Heart left ventricle (tissue), 16 donors: ENCODE measurements around the gene MICOS13. TPM values are rescaled to one million over a fixed set of nuclear protein-coding genes. Genes with fewer than 3 reads are reported as not detected.

Source experiments
- ATAC-seq, 4 donors: fragments of 200-7000 bp; cut with Tn5 transposase; one replicate each; pipeline ENCODE4 v1.9.1; 2020 to 2022; ENCODE audit warnings: moderate library complexity in 4 of 4, mild to moderate bottlenecking in 3 of 4, moderate number of reproducible peaks in 1 of 4
- DNase-seq, 5 donors: peaks; one replicate each; pipeline ENCODE4 v3.0.0-alpha.2; 2020
- H3K27ac ChIP-seq, 12 donors: fragments of 200-600 bp; sonication (generic) in 4 of 12; one replicate each; pipeline versions ENCODE4 v1.5.0 to v1.8.0; 2016 to 2022; ENCODE audit warnings: mild to moderate bottlenecking in 2 of 12
- H3K27me3 ChIP-seq, 9 donors: fragments of 200-600 bp; sonication (generic) in 2 of 9; one replicate each; pipeline versions ENCODE4 v1.5.1 to v1.8.0; 2016 to 2022; ENCODE audit warnings: mild to moderate bottlenecking in 3 of 9
- H3K36me3 ChIP-seq, 9 donors: fragments of 200-600 bp; sonication (generic) in 2 of 9; one replicate each; pipeline versions ENCODE4 v1.5.0 to v1.8.0; 2018 to 2022; ENCODE audit warnings: mild to moderate bottlenecking in 2 of 9
- H3K4me1 ChIP-seq, 12 donors: fragments of 200-600 bp; sonication (generic) in 4 of 12; one replicate each; pipeline versions ENCODE4 v1.5.0 to v1.8.0; 2016 to 2022; ENCODE audit warnings: mild to moderate bottlenecking in 3 of 12
- H3K4me3 ChIP-seq, 12 donors: fragments of 200-600 bp; sonication (generic) in 4 of 12; one replicate each; pipeline versions ENCODE4 v1.5.0 to v1.8.0; 2017 to 2022; ENCODE audit warnings: mild to moderate bottlenecking in 9 of 12, moderate library complexity in 4 of 12
- H3K9me3 ChIP-seq, 12 donors: fragments of 200-600 bp; sonication (generic) in 4 of 12; one replicate each; pipeline versions ENCODE4 v1.5.0 to v1.8.0; 2016 to 2022; ENCODE audit warnings: mild to moderate bottlenecking in 1 of 12
- CTCF ChIP-seq, 12 donors: fragments of 200-600 bp; sonication (generic) in 4 of 12; IDR thresholded peaks; one replicate each; pipeline versions ENCODE4 v1.5.0 to v1.8.0; 2018 to 2022; ENCODE audit warnings: antibody characterized with exemption in 12 of 12, mild to moderate bottlenecking in 5 of 12
- POLR2A ChIP-seq, 2 donors: fragments of 450-650 bp; IDR thresholded peaks; one replicate each; pipeline ENCODE4 v1.6.1; 2017; ENCODE audit warnings: antibody characterized with exemption in 2 of 2, mild to moderate bottlenecking in 2 of 2, moderate library complexity in 2 of 2
- WGBS, 4 donors: extraction: QIAGEN DNeasy Blood & Tissue Kit in 2 of 4; methylation state at CpG; one replicate each; pipeline versions ENCODE4 v1.1.5 to v1.1.7; 2013 to 2018; 5-methylcytosine and 5-hydroxymethylcytosine counted together
- intact Hi-C, 10 donors: fragments of 100-400 bp; cut with DNase I; formaldehyde crosslinking; loops; one replicate each; pipeline versions ENCODE4 v1.11.1 to v1.14.2; 2022
- polyA plus RNA-seq, 2 donors: library from polyadenylated mRNA; stranded (reverse); fragments of 200-250 nt; gene quantifications; one replicate each; pipeline ENCODE4 v1.2.3, GENCODE V29; 2013
- total RNA-seq, 9 donors: library from RNA; depleted of rRNA in 2 of 9; stranded (reverse); fragments of >200 nt in 2 of 9; fragmentation: NEBNext Ultra II Directional in 3 of 9; extraction: Animal tissue kit (Norgen Biotek cat#: 25700) in 3 of 9; gene quantifications; one replicate each; pipeline versions ENCODE4 v1.1.0 to v1.2.4, GENCODE V29; 2016 to 2023
- donor health status: ischemic (EF 13 %, LVEDD 7.1; RV severe dilation, severe dysfunction).
- donor health status: healthy with polysubstance abuse.
- donor health status: DM: no; HTN: yes; CAD: no.
- donor health status: DM: no; HTN: no; CAD: no.
- donor health status: ischemic (EF 25% LVEDD 6.9; RV normal size, moderate dysfunction).
- donor health status: ischemic (EF 25% LVEDD 5.7; RV mildly dilated, moderate dysfunction).
- donor health status: healthy.
- donor health status: DM: yes; HTN: yes; CAD: no.
- donor health status: ischemic (EF 35%, LVEDD 5.7; RV mildly dilated, moderate dysfunction).
- donor health status: nonischemic (EF 11% LVEDD 7.7; RV severe dilation, severe dysfunction).
- donor health status: DM: yes; HTN: yes; CAD: no.
- donor health status: PGD.
- donor health status: ischemic (EF 29% LVEDD 5.4; RV normal size, mild dysfunction).
- donor health status: nonischemic (EF 23%, LVEDD 6.1; RV moderate dilation, normal function).

Gene MICOS13
- total and polyA plus RNA-seq, 11 donors, result 103 to 435 (median 142) TPM

- TF ChIP-seq POLR2A (IDR thresholded peaks at IDR 0.05) (no peak), CTCF (IDR thresholded peaks at IDR 0.05) (no peak)
- H3K27ac ChIP-seq, result no peak overlapping the region
- intact Hi-C loops, result no loop called here
- 81 to 92% (median 88%) methylated on average over 5 of the region's 5 CpGs for whole genome bisulfite sequencing, 4 donors
- peaks cover 4 to 100% (median 100%) of the 10 kb centered on the region in 9 donors for H3K36me3 ChIP-seq
- DNase-seq, result no peak
- no peaks in the 10 kb centered on the region for H3K9me3 ChIP-seq
- no peaks in the 10 kb centered on the region for H3K27me3 ChIP-seq
- no peaks in the 10 kb centered on the region for H3K4me1 ChIP-seq
- no peak overlapping the region for H3K4me3 ChIP-seq
- ATAC-seq, result no peak
Measured at GRCh38 chr19:5655412-5655811, 24.9 kb downstream of the MICOS13 start.

GRCh38 chr19:5654931-5655330 is 25.4 kb downstream of the MICOS13 start:
- DNase-seq, result no peak
- no peaks in the 10 kb centered on the region for H3K4me1 ChIP-seq
- no peak overlapping the region for H3K27ac ChIP-seq
- no peaks in the 10 kb centered on the region for H3K27me3 ChIP-seq
- intact Hi-C loops, result no loop called here
- H3K4me3 ChIP-seq, result no peak overlapping the region
- WGBS, 4 donors, result 59 to 76% (median 67%) methylated on average over 5 of the region's 5 CpGs
- ATAC-seq, result no peak
- no peaks in the 10 kb centered on the region for H3K9me3 ChIP-seq
- H3K36me3 ChIP-seq, result peaks cover 7 to 100% (median 100%) of the 10 kb centered on the region in 9 donors
- TF ChIP-seq POLR2A (IDR thresholded peaks at IDR 0.05) (no peak), CTCF (IDR thresholded peaks at IDR 0.05) (no peak)

GRCh38 chr19:5652261-5652660 is 28.1 kb downstream of the MICOS13 start:
- WGBS, 4 donors, result 85 to 91% (median 89%) methylated on average over 10 of the region's 10 CpGs
- Histone ChIP-seq H3K36me3 (peaks cover 8 to 93% (median 92%) of the 10 kb centered on the region in 9 donors), H3K4me1 (no peaks in the 10 kb centered on the region), H3K27ac (no peak overlapping the region), H3K9me3 (no peaks in the 10 kb centered on the region), H3K4me3 (no peak overlapping the region), H3K27me3 (no peaks in the 10 kb centered on the region)
- DNase-seq (no peak), ATAC-seq (no peak)
- intact Hi-C loops, result no loop called here
- TF ChIP-seq POLR2A (IDR thresholded peaks at IDR 0.05) (no peak), CTCF (IDR thresholded peaks at IDR 0.05) (no peak)

- no peak for TF ChIP-seq CTCF (IDR thresholded peaks at IDR 0.05)
- no peak for TF ChIP-seq POLR2A (IDR thresholded peaks at IDR 0.05)
- no peak for DNase-seq
- no peak overlapping the region for H3K4me3 ChIP-seq
- no peak for ATAC-seq
- no peaks in the 10 kb centered on the region for H3K27me3 ChIP-seq
- 90 to 97% (median 94%) methylated on average over 2 to 5 of the region's 5 CpGs for WGBS, 4 donors
- peaks cover 8 to 93% (median 92%) of the 10 kb centered on the region in 9 donors for H3K36me3 ChIP-seq
- no peaks in the 10 kb centered on the region for H3K4me1 ChIP-seq
- intact Hi-C loops, result no loop called here
- H3K27ac ChIP-seq, result no peak overlapping the region
- no peaks in the 10 kb centered on the region for H3K9me3 ChIP-seq
Measured at GRCh38 chr19:5651361-5651760, 29.0 kb downstream of the MICOS13 start.
